A673 (cell line): Measurements from ENCODE around the gene SLC9C2. TPM values are rescaled to one million over a fixed set of nuclear protein-coding genes. Genes with fewer than 3 reads are reported as not detected.

Experiments used
- BruUV-seq: library from RNA; stranded (reverse); fragments of 400-500 nt; replicated peaks from 2 replicates; lab custom pipeline; 2021; lab: Mats Ljungman, UMichigan
- CTCF ChIA-PET: fragments of 300-600 bp; sonication (Branson Sonifier 250); formaldehyde crosslinking; loops from one replicate; lab custom pipeline; 2022; ENCODE audit warnings: antibody characterized with exemption; lab: Charles Lee
- POLR2A ChIA-PET: fragments of 300-600 bp; sonication (Branson Sonifier 250); formaldehyde crosslinking; loops from one replicate; lab custom pipeline; 2022; ENCODE audit warnings: antibody characterized with exemption; ENCODE audit not compliant: low non-redundant PET; lab: Charles Lee
- DNase-seq: peaks from one replicate; pipeline ENCODE4 v3.0.0-alpha.2; 2015; ENCODE audit warnings: low spot score
- H3K27ac ChIP-seq: fragments of 200-600 bp; sonication (generic); 2 replicates; pipeline ENCODE4 v1.5.1; 2016; ENCODE audit warnings: mixed run types, low read depth, mild to moderate bottlenecking, mixed read lengths, antibody characterized with exemption, low read length; ENCODE audit not compliant: poor library complexity, severe bottlenecking
- H3K27me3 ChIP-seq: fragments of 200-600 bp; sonication (generic); replicated peaks from 2 replicates; pipeline ENCODE4 v1.6.1; 2017; ENCODE audit warnings: mixed run types, low read depth, mild to moderate bottlenecking, mixed read lengths, antibody characterized with exemption, low read length; ENCODE audit not compliant: insufficient read depth, poor library complexity
- H3K36me3 ChIP-seq: fragments of 200-600 bp; sonication (generic); 2 replicates; pipeline ENCODE4 v1.6.1; 2016; ENCODE audit warnings: mixed run types, mild to moderate bottlenecking, mixed read lengths, antibody characterized with exemption, low read length; ENCODE audit not compliant: insufficient read depth, poor library complexity, severe bottlenecking
- H3K4me1 ChIP-seq: fragments of 200-600 bp; sonication (generic); 2 replicates; pipeline ENCODE4 v1.6.1; 2017; ENCODE audit warnings: mixed run types, mild to moderate bottlenecking, mixed read lengths, antibody characterized with exemption, low read length; ENCODE audit not compliant: insufficient read depth, poor library complexity, severe bottlenecking
- H3K4me3 ChIP-seq: fragments of 200-600 bp; sonication (generic); 2 replicates; pipeline ENCODE4 v1.5.1; 2016; ENCODE audit warnings: low read depth, mixed run types, mild to moderate bottlenecking, mixed read lengths, low read length; ENCODE audit not compliant: poor library complexity, severe bottlenecking
- H3K9me3 ChIP-seq: fragments of 200-600 bp; sonication (generic); 2 replicates; pipeline ENCODE4 v1.6.1; 2016; ENCODE audit warnings: mixed run types, low read depth, mild to moderate bottlenecking, mixed read lengths, antibody characterized with exemption, low read length; ENCODE audit not compliant: poor library complexity, severe bottlenecking
- EZH2 ChIP-seq: fragments of 200-600 bp; sonication (generic); IDR thresholded peaks from 2 replicates; pipeline ENCODE4 v1.6.1; 2017; ENCODE audit warnings: borderline replicate concordance, low read depth, mild to moderate bottlenecking, mixed read lengths, antibody characterized with exemption, low read length; ENCODE audit not compliant: poor library complexity, severe bottlenecking
- intact Hi-C: fragments of 100-400 bp; cut with micrococcal nuclease; formaldehyde crosslinking; loops from one replicate; pipeline ENCODE4 v1.10.0; 2022; ENCODE audit not compliant: unreplicated experiment
- total RNA-seq: library from RNA; stranded (reverse); gene quantifications from 2 replicates; pipeline ENCODE4 v1.2.3, GENCODE V29; 2021
- TF ChIP-seq, protein P1 (sequence below): fragments of 300-800, 200-600 bp; sonication (generic); conservative IDR thresholded peaks from 2 replicates; pipeline ENCODE4 v1.5.1; 2017; ENCODE audit warnings: low read depth, mild to moderate bottlenecking, antibody characterized with exemption, low read length, moderate library complexity, mixed read lengths

The SLC9C2 gene
- total RNA-seq, 1 experiment from 2014 or later = not detected

DNA sequence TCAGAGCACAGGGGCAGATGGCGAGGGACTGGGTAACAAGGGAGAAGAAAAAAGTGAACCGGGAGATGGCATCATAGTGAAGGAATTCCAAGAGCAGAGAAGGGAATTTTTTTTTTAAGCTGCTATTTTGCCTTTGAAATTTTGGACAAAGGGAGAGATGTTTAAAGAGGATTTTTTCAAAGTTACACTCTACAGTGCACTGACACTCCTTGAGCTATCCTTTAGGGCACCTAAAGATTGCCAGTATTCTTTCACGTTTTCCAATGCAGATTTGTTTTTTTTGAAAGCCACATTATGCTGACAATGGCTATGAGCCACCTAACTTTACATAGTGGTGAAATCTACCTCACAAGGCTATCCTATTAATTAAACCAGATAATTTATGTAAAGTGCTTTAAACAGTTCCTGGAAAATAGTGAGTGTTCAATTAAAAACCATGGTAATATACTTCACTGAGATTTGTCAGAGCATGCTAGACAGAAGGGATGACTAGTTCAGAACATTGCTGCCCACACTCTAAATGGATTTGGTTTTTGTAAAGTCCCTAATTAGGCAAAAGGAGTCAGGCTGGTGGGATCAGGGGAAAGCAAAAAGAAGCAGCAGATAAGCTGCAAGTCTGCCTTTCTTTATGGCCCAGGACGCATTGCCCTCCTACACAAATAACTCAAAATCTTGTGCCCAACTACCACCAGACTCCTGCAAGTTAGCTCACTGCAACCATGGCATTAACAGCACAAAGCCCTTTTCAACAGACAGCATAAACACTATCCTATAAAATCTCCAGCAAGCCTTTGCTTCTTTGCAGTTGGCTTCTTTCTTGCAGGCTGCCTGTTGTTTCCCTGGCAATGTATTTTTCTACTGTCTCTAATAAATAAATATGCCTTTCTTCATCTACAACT, 71.8 kb downstream of the SLC9C2 start:
- BruUV-seq = no TSS peak
- H3K27me3 ChIP-seq = no peaks in the 10 kb centered on the region

DNA sequence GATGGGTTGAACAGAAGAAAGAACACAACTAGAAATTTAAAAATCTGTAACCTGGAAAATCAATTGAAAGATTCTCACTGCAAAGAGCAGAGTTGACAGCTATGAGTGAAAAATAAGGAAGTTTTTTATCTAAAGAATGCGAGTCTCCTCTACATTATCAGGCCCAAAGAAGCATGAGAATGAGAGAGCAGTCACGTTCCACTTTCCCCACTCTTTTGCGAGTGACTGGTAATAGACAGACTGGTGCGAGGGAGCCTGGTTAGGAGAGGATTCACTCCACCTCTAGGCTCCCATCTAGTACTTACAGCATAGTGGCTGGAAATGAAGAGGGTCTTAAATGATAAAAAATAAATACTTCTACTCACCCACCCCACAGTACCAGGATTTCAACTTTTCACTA, 73.8 kb downstream of the SLC9C2 start:
- CTCF ChIA-PET = no interaction called here
- no peaks in the 10 kb centered on the region for H3K27me3 ChIP-seq
- TF ChIP-seq, protein P1, sequence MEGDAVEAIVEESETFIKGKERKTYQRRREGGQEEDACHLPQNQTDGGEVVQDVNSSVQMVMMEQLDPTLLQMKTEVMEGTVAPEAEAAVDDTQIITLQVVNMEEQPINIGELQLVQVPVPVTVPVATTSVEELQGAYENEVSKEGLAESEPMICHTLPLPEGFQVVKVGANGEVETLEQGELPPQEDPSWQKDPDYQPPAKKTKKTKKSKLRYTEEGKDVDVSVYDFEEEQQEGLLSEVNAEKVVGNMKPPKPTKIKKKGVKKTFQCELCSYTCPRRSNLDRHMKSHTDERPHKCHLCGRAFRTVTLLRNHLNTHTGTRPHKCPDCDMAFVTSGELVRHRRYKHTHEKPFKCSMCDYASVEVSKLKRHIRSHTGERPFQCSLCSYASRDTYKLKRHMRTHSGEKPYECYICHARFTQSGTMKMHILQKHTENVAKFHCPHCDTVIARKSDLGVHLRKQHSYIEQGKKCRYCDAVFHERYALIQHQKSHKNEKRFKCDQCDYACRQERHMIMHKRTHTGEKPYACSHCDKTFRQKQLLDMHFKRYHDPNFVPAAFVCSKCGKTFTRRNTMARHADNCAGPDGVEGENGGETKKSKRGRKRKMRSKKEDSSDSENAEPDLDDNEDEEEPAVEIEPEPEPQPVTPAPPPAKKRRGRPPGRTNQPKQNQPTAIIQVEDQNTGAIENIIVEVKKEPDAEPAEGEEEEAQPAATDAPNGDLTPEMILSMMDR = no peak
- no peak for TF ChIP-seq EZH2
- DNase-seq = no peak
- H3K4me1 ChIP-seq = no peaks in the 10 kb centered on the region
- H3K9me3 ChIP-seq = no peaks in the 10 kb centered on the region
- no peaks in the 10 kb centered on the region for H3K36me3 ChIP-seq
- intact Hi-C loops = no loop called here
- BruUV-seq = no TSS peak
- H3K4me3 ChIP-seq = no peak overlapping the region
- POLR2A ChIA-PET = no interaction called here
- H3K27ac ChIP-seq = no peak overlapping the region

More for the DNA sequence above, 71.8 kb downstream of the SLC9C2 start:
- Histone ChIP-seq H3K4me1 (no peaks in the 10 kb centered on the region), H3K27ac (no peak overlapping the region), H3K36me3 (no peaks in the 10 kb centered on the region), H3K9me3 (no peaks in the 10 kb centered on the region), H3K4me3 (no peak overlapping the region)
- intact Hi-C loops = no loop called here
- TF ChIP-seq, protein P1 = no peak
- no peak for TF ChIP-seq EZH2
- DNase-seq = no peak
- POLR2A ChIA-PET = no interaction called here
- CTCF ChIA-PET = no interaction called here

DNA sequence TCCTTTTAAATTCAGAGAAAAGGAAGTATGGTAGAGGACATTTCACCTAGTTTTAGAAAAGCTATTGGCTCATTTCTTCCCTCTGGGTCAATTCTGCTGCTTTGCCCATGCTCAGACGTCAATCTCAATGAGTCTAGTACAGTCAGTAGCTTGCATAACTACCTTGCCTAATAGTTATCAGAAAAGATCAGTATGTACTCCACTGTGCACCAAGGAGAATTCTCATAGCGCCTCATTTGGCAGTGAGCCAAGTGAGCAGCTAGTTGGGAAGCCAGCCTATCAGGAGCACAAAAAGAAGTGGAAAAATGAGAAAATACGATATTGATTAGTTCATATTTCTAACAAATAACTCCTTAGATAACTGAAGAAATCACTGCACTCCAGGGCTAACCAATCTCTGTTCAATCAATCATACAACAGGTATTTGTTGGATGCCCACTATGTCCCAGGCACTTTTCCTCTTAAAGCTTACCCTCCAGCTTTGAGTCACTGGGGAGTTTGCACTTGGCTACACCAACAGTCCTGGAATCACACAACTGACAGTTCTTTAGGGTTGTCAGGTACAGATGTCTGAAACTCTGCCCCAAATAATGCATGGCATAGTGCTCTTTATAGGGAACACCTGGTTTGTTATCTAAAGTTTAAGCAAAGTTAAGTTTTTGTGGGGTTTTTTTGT, 75.6 kb downstream of the SLC9C2 start:
- POLR2A ChIA-PET = no interaction called here
- H3K4me1 ChIP-seq = no peaks in the 10 kb centered on the region
- no peak overlapping the region for H3K4me3 ChIP-seq
- intact Hi-C loops = no loop called here
- peak; percentile 49 for DNase-seq
- no TSS peak for BruUV-seq
- H3K36me3 ChIP-seq = no peaks in the 10 kb centered on the region
- H3K27ac ChIP-seq = no peak overlapping the region
- no peaks in the 10 kb centered on the region for H3K27me3 ChIP-seq
- H3K9me3 ChIP-seq = no peaks in the 10 kb centered on the region
- TF ChIP-seq EZH2 = no peak
- TF ChIP-seq, protein P1 = no peak
- CTCF ChIA-PET = no interaction called here
